SK-N-SH treated with all-trans-retinoic acid at 6 μM for 48 hours (cell line): ENCODE data around the gene EXOSC1.

ENCODE experiments used
- BACH2 ChIP-seq: fragments of 250-450 bp; sonication (Bioruptor Pico); IDR thresholded peaks from 2 replicates; pipeline ENCODE4 v1.9.0; 2021; ENCODE audit warnings: mild to moderate bottlenecking, borderline replicate concordance
- RARB ChIP-seq: fragments of 250-450 bp; sonication (Bioruptor Pico); IDR thresholded peaks from 2 replicates; pipeline ENCODE4 v1.8.0; 2021; ENCODE audit warnings: mild to moderate bottlenecking, moderate library complexity
- SNAI2 ChIP-seq: fragments of 250-450 bp; sonication (Bioruptor Pico); IDR thresholded peaks from 2 replicates; pipeline ENCODE4 v1.5.0; 2020; ENCODE audit warnings: mild to moderate bottlenecking, moderate library complexity
- TCF4 ChIP-seq: fragments of 250-450 bp; sonication (Bioruptor Pico); IDR thresholded peaks from 2 replicates; pipeline ENCODE4 v1.8.0; 2021; ENCODE audit warnings: mild to moderate bottlenecking, moderate library complexity, borderline replicate concordance
- ZC3H10 ChIP-seq: fragments of 250-450 bp; sonication (Bioruptor Pico); IDR thresholded peaks from 2 replicates; pipeline ENCODE4 v1.5.1; 2021; ENCODE audit warnings: mild to moderate bottlenecking, moderate library complexity
- ZFP30 ChIP-seq: fragments of 450-650 bp; formaldehyde crosslinking; IDR thresholded peaks from 2 replicates; pipeline ENCODE4 v1.5.0; 2022; ENCODE audit warnings: mild to moderate bottlenecking, moderate library complexity
- ZNF565 ChIP-seq: fragments of 450-650 bp; formaldehyde crosslinking; conservative IDR thresholded peaks from 2 replicates; pipeline ENCODE4 v1.5.0; 2020; ENCODE audit warnings: low read depth, mild to moderate bottlenecking, moderate library complexity
- ZNF8 ChIP-seq: fragments of 450-650 bp; formaldehyde crosslinking; IDR thresholded peaks from 2 replicates; pipeline ENCODE4 v1.5.0; 2020; ENCODE audit warnings: mild to moderate bottlenecking, moderate library complexity
- TF ChIP-seq, protein P1 (sequence below): fragments of 250-450 bp; sonication (Bioruptor Pico); IDR thresholded peaks from 2 replicates; pipeline ENCODE4 v1.5.0; 2020; ENCODE audit warnings: mild to moderate bottlenecking, moderate library complexity
- TF ChIP-seq, protein P2 (sequence below): fragments of 250-450 bp; sonication (Bioruptor Pico); IDR thresholded peaks from 2 replicates; pipeline ENCODE4 v1.5.1; 2021; ENCODE audit warnings: mild to moderate bottlenecking, moderate library complexity

DNA sequence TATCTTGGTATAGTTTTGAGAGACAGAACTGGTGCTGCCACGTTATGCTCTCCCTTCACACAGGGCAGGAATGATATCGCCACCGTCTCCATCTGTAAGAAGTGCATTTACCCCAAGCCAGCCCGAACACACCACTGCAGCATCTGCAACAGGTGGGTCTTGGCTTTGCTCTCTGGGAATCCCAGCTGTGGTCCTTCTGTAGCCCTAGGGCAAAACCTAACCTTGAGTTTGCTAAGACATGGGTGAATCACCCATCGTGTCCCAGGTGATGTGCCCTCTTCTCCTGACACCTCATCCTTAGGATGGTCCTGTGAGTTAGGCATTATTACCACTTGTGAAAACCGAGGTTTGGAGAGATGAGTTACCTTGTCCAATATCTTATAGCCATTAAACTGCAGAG, 6.5 kb upstream of the EXOSC1 start:
- TF ChIP-seq ZNF8 (CRISPR knock-in tag) (no peak), SNAI2 (no peak), RARB (CRISPR knock-in tag) (no peak), BACH2 (CRISPR knock-in tag) (no peak), ZC3H10 (no peak), ZFP30 (no peak), ZNF565 (CRISPR knock-in tag) (no peak), TCF4 (no peak)
- TF ChIP-seq, protein P1, sequence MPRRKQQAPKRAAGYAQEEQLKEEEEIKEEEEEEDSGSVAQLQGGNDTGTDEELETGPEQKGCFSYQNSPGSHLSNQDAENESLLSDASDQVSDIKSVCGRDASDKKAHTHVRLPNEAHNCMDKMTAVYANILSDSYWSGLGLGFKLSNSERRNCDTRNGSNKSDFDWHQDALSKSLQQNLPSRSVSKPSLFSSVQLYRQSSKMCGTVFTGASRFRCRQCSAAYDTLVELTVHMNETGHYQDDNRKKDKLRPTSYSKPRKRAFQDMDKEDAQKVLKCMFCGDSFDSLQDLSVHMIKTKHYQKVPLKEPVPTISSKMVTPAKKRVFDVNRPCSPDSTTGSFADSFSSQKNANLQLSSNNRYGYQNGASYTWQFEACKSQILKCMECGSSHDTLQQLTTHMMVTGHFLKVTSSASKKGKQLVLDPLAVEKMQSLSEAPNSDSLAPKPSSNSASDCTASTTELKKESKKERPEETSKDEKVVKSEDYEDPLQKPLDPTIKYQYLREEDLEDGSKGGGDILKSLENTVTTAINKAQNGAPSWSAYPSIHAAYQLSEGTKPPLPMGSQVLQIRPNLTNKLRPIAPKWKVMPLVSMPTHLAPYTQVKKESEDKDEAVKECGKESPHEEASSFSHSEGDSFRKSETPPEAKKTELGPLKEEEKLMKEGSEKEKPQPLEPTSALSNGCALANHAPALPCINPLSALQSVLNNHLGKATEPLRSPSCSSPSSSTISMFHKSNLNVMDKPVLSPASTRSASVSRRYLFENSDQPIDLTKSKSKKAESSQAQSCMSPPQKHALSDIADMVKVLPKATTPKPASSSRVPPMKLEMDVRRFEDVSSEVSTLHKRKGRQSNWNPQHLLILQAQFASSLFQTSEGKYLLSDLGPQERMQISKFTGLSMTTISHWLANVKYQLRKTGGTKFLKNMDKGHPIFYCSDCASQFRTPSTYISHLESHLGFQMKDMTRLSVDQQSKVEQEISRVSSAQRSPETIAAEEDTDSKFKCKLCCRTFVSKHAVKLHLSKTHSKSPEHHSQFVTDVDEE (CRISPR knock-in tag) = no peak
- TF ChIP-seq, protein P2, sequence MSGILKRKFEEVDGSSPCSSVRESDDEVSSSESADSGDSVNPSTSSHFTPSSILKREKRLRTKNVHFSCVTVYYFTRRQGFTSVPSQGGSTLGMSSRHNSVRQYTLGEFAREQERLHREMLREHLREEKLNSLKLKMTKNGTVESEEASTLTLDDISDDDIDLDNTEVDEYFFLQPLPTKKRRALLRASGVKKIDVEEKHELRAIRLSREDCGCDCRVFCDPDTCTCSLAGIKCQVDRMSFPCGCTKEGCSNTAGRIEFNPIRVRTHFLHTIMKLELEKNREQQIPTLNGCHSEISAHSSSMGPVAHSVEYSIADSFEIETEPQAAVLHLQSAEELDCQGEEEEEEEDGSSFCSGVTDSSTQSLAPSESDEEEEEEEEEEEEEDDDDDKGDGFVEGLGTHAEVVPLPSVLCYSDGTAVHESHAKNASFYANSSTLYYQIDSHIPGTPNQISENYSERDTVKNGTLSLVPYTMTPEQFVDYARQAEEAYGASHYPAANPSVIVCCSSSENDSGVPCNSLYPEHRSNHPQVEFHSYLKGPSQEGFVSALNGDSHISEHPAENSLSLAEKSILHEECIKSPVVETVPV (CRISPR knock-in tag) = no peak
